Ascending aorta (tissue), 2 donors: ENCODE results near the gene PCMT1. TPM values are rescaled to one million over a fixed set of nuclear protein-coding genes. Genes with fewer than 3 reads are reported as not detected.

Experiments
- DNase-seq, 2 donors: peaks; one replicate each; pipeline ENCODE4 v3.0.0-alpha.2; 2019; ENCODE audit warnings: low spot score in 2 of 2
- H3K27ac ChIP-seq, 2 donors: fragments of 200-600 bp; sonication (generic); one replicate each; pipeline ENCODE4 v1.5.1; 2016 to 2017; ENCODE audit warnings: mild to moderate bottlenecking in 1 of 2
- H3K27me3 ChIP-seq: fragments of 200-600 bp; sonication (generic); one replicate; pipeline ENCODE4 v1.5.1; 2017
- H3K36me3 ChIP-seq, 2 donors: fragments of 200-600 bp; sonication (generic); one replicate each; pipeline ENCODE4 v1.5.1; 2016
- H3K4me1 ChIP-seq, 2 donors: fragments of 200-600 bp; sonication (generic); one replicate each; pipeline ENCODE4 v1.5.1; 2016 to 2017; ENCODE audit warnings: mild to moderate bottlenecking in 1 of 2
- H3K4me3 ChIP-seq, 2 donors: fragments of 200-600 bp; sonication (generic); one replicate each; pipeline ENCODE4 v1.5.1; 2016 to 2017; ENCODE audit warnings: mild to moderate bottlenecking in 1 of 2
- H3K9me3 ChIP-seq, 2 donors: fragments of 200-600 bp; sonication (generic); one replicate each; pipeline ENCODE4 v1.5.1; 2016
- intact Hi-C: fragments of 100-400 bp; cut with DNase I; formaldehyde crosslinking; loops from one replicate; pipeline ENCODE4 v1.15.1; 2023
- total RNA-seq: library from RNA; depleted of rRNA; stranded (reverse); fragments of >200 nt; gene quantifications from one replicate; pipeline ENCODE4 v1.1.0, GENCODE V29; 2016
- TF ChIP-seq, protein P1 (sequence below), 3 experiments: fragments of 200-600 bp in 2 of 3; fragments of 450-650 bp in 1 of 3; sonication (generic) in 2 of 3; IDR thresholded peaks; one replicate each; pipeline ENCODE4 v1.5.1; 2016 to 2019; ENCODE audit warnings: antibody characterized with exemption in 3 of 3, mild to moderate bottlenecking in 1 of 3, moderate library complexity in 1 of 3

The PCMT1 gene
- total RNA-seq, 1 donor from 2014 or later, result 23.5 TPM

DNA sequence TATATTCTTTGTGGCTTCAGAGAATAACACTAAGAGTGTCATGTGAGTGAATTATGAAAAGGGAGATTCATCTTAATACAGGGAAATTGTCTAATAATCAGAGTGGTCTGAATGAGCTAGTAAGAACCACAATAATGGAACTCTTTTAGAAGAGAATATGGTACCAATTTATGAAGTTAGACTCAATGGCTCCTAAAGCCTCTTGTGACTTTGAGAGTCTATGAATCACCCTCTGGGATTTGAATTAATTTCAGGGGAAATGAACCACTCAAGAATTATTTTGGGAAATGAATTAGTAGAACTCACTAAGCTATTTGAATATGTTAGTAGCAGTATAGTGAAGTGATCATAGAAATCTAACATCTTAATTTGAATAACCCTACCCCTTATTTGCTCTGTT, 14.3 kb downstream of the PCMT1 start:
- DNase-seq, result no peak
- peaks cover 3 to 9% of the 10 kb centered on the region in 2 donors for H3K36me3 ChIP-seq
- H3K27ac ChIP-seq, result no peak overlapping the region
- H3K9me3 ChIP-seq, result no peaks in the 10 kb centered on the region
- H3K4me1 ChIP-seq, result peaks cover 0 to 3% of the 10 kb centered on the region in 2 donors
- TF ChIP-seq, protein P1, sequence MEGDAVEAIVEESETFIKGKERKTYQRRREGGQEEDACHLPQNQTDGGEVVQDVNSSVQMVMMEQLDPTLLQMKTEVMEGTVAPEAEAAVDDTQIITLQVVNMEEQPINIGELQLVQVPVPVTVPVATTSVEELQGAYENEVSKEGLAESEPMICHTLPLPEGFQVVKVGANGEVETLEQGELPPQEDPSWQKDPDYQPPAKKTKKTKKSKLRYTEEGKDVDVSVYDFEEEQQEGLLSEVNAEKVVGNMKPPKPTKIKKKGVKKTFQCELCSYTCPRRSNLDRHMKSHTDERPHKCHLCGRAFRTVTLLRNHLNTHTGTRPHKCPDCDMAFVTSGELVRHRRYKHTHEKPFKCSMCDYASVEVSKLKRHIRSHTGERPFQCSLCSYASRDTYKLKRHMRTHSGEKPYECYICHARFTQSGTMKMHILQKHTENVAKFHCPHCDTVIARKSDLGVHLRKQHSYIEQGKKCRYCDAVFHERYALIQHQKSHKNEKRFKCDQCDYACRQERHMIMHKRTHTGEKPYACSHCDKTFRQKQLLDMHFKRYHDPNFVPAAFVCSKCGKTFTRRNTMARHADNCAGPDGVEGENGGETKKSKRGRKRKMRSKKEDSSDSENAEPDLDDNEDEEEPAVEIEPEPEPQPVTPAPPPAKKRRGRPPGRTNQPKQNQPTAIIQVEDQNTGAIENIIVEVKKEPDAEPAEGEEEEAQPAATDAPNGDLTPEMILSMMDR (IDR thresholded peaks at IDR 0.05), result no peak
- H3K27me3 ChIP-seq, result no peaks in the 10 kb centered on the region
- intact Hi-C loops, result no loop called here
- no peak overlapping the region for H3K4me3 ChIP-seq

DNA sequence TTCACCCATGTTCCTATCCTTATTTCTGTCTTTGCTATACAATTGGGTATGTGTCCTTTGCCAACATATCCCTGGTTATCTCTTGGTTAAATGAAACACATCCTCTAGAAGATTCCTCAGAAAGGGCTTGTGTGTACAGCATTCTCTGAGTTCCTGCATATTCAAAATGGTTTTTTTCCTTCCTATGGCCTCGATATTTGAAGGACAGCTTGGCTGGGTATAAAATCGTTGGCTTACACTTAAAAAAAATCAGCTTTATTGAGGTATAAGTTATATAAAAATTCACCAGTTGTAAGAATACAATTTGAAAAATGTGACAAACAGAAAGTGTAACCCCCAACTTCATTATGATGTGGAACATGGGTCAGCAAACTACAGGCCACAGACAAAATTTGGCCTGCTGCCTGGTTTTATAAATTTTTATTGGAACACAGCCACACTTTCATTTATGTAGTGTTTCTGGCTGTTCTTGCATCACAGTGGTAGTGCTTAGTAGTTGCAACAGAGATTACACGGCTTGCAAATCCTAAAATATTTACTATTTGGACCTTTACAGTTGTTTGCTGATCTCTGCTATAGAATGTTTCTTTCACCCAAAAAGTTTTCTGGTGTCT, 16.7 kb downstream of the PCMT1 start:
- TF ChIP-seq, protein P1 (IDR thresholded peaks at IDR 0.05), result no peak
- H3K9me3 ChIP-seq, result no peaks in the 10 kb centered on the region

DNA sequence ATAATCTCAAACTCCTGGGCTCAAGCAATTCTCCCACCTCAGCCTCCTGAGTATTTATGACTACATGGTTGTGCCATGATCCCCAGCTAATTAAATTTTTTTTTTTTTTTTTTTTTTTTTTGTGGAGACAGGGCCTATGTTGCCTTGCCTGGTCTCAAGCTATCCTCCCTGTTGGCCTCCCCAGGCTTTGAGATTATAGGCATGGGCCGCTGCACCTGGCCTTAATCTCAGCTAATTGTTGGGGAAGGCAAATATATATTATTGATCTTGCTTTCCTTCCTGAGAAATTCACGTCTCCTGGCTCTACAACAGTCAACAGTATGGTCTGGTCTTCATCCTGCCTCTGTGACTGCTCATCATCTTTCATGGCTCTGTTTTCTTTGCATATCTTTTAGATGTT, 20.1 kb downstream of the PCMT1 start:
- H3K36me3 ChIP-seq, result peaks cover 14 to 33% of the 10 kb centered on the region in 2 donors
- no peaks in the 10 kb centered on the region for H3K9me3 ChIP-seq
- DNase-seq, result no peak
- intact Hi-C loops, result no loop called here
- no peak overlapping the region for H3K27ac ChIP-seq
- H3K27me3 ChIP-seq, result no peaks in the 10 kb centered on the region
- H3K4me1 ChIP-seq, result peaks cover 0 to 3% of the 10 kb centered on the region in 2 donors
- TF ChIP-seq, protein P1 (IDR thresholded peaks at IDR 0.05), result no peak
- H3K4me3 ChIP-seq, result no peak overlapping the region

More for the DNA sequence above, 16.7 kb downstream of the PCMT1 start:
- Histone ChIP-seq H3K27me3 (no peaks in the 10 kb centered on the region), H3K4me1 (peaks cover 0 to 3% of the 10 kb centered on the region in 2 donors), H3K27ac (no peak overlapping the region), H3K36me3 (peaks cover 0 to 4% of the 10 kb centered on the region in 2 donors), H3K4me3 (no peak overlapping the region)
- DNase-seq, result no peak
- intact Hi-C loops, result no loop called here

DNA sequence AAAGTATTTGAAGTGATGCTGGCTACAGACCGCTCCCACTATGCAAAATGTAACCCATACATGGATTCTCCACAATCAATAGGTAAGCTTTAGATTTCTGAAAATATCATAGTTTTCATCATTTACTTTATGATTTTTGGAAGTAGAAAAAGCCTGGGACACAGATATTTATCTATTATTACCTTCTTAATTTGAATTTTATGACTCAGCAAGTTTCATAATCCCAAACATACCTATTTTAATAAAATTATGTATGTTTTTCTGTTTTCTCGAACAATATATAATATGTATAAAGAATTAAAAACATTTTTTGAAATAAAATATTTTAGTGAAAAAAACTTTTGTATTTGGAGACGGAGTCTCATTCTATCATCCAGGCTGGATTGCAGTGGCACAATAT, 21.6 kb downstream of the PCMT1 start:
- TF ChIP-seq, protein P1 (IDR thresholded peaks at IDR 0.05), result no peak
- intact Hi-C loops, result no loop called here
- DNase-seq, result no peak
- H3K27me3 ChIP-seq, result no peaks in the 10 kb centered on the region
- H3K27ac ChIP-seq, result no peak overlapping the region
- peaks cover 0 to 3% of the 10 kb centered on the region in 2 donors for H3K4me1 ChIP-seq
- H3K9me3 ChIP-seq, result no peaks in the 10 kb centered on the region
- H3K36me3 ChIP-seq, result peaks cover 17 to 44% of the 10 kb centered on the region in 2 donors
- H3K4me3 ChIP-seq, result no peak overlapping the region

DNA sequence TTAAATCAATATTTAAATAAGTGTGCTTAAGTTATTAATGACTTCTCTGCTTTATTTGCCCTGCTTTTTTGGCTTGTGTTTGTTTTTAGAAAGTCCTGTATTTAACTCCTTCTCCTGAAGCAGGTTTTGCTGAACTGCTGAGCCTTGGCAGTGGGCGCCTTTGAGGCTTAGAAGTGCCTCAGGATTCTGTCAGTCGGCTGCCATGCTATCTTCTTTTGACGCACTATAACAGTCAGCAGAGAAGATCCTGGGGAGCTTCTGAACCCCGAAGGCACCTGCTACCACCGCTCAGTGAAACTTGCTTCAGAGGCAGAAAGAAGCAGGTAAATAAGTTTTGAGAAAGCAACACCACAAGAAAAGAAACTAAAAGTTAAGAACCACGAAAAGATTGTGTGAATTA, 22.4 kb downstream of the PCMT1 start:
- H3K27ac ChIP-seq, result no peak overlapping the region
- TF ChIP-seq, protein P1 (IDR thresholded peaks at IDR 0.05), result no peak
- intact Hi-C loops, result no loop called here
- H3K9me3 ChIP-seq, result no peaks in the 10 kb centered on the region
- H3K36me3 ChIP-seq, result peaks cover 17 to 45% of the 10 kb centered on the region in 2 donors
- no peaks in the 10 kb centered on the region for H3K27me3 ChIP-seq
- DNase-seq, result no peak
- H3K4me1 ChIP-seq, result peaks cover 0 to under 1% of the 10 kb centered on the region in 2 donors
- no peak overlapping the region for H3K4me3 ChIP-seq
